ENCODE data around the gene MIER1. TPM values are rescaled to one million over a fixed set of nuclear protein-coding genes. Genes with fewer than 3 reads are reported as not detected.

MIER1 gene
- 12.3 and 17.2 TPM in 2 replicates for total RNA-seq (2022)
- Bru-seq, nascent RNA = percentile 85 among the genes with signal in this experiment
- BruChase-seq, experiment 1, labeled RNA remaining after a 2-hour chase = percentile 83 among the genes with signal in this experiment
- percentile 70 among the genes with signal in this experiment for BruChase-seq, experiment 2, labeled RNA remaining after a 6-hour chase
- long read RNA-seq, full-length matches to known transcripts = 3 of 9 reads
- long read RNA-seq, partial matches to known transcripts = 1 of 9 reads
- long read RNA-seq, other reads (novel, unspliced or antisense) = 5 of 9 reads

- Histone ChIP-seq H3K4me1 (0 out of 2 replicates have a peak, but pooled peaks cover 5% of the 10 kb centered on the region), H3K36me3 (ENCODE audit: control insufficient read depth, insufficient read depth, low read length) (no peaks in the 10 kb centered on the region), H3K4me3 (ENCODE audit: low read depth, low read length) (peak within 1 kb of the TSS; percentile 58), H3K27me3 (replicated peaks; ENCODE audit: control insufficient read depth, insufficient read depth, low read length) (no peaks in the 10 kb centered on the region), H3K9me3 (no peaks in the 10 kb centered on the region)
- no TSS peak for BruUV-seq (replicated peaks)
- H3K4me3 Mint-ChIP-seq (ENCODE audit: unreplicated experiment) = peak within 1 kb of the TSS; percentile 89
- ChIA-PET CTCF (no interaction called here), POLR2A (interaction anchor here (0.5 to 1.5 kb wide), 2 partner anchors 128 to 507 kb away, joined by 3 read pairs; no protein-coding TSS in a partner anchor)
- peak within 1 kb of the TSS; percentile 89 for H3K27ac Mint-ChIP-seq (ENCODE audit: unreplicated experiment)
- DNase-seq = peak; percentile 94 to 96
- no peaks in the 10 kb centered on the region for H3K4me1 Mint-ChIP-seq (ENCODE audit: low read depth, unreplicated experiment)
- no peaks in the 10 kb centered on the region for H3K27me3 Mint-ChIP-seq (ENCODE audit: insufficient read depth, unreplicated experiment)
- TF ChIP-seq CTCF (IDR thresholded peaks at IDR 0.05; ENCODE audit: insufficient read depth in 1 of 2, low read depth in 1 of 2, low read length in 1 of 2, severe bottlenecking in 1 of 2, unreplicated experiment in 1 of 2) = no peak
- intact Hi-C loops (cut with micrococcal nuclease; ENCODE audit: unreplicated experiment) = no loop called here
- peaks cover 14% of the 10 kb centered on the region for H3K36me3 Mint-ChIP-seq (ENCODE audit: insufficient read depth, unreplicated experiment)
- no peaks in the 10 kb centered on the region for H3K9me3 Mint-ChIP-seq (ENCODE audit: unreplicated experiment)
These were observed at the start of gene MIER1, which contains the start of gene DNAI4 for GRCh38 chr1:66924756-66925557. MIER1 (plus strand) TSS chr1:66924990; CDS start chr1:66925029, 39 bp downstream. DNAI4 (minus strand) TSS chr1:66924856; CDS start chr1:66924831, 25 bp downstream.

GRCh38 chr1:66876664-66877063 lies 48.1 kb upstream of the MIER1 start:
- intact Hi-C loops (cut with micrococcal nuclease; ENCODE audit: unreplicated experiment) = no loop called here
- CTCF ChIA-PET = no interaction called here

More at GRCh38 chr1:66876664-66877063, 48.1 kb upstream of the MIER1 start:
- no peak for TF ChIP-seq CTCF (IDR thresholded peaks at IDR 0.05; ENCODE audit: insufficient read depth in 1 of 2, low read depth in 1 of 2, low read length in 1 of 2, severe bottlenecking in 1 of 2, unreplicated experiment in 1 of 2)
- H3K4me1 ChIP-seq = no peaks in the 10 kb centered on the region
- no peaks in the 10 kb centered on the region for H3K27me3 ChIP-seq (replicated peaks; ENCODE audit: control insufficient read depth, insufficient read depth, low read length)
- H3K9me3 ChIP-seq = no peaks in the 10 kb centered on the region
- Mint-ChIP-seq H3K4me3 (ENCODE audit: unreplicated experiment) (no peak overlapping the region), H3K4me1 (ENCODE audit: low read depth, unreplicated experiment) (no peaks in the 10 kb centered on the region), H3K36me3 (ENCODE audit: insufficient read depth, unreplicated experiment) (no peaks in the 10 kb centered on the region), H3K27ac (ENCODE audit: unreplicated experiment) (no peak overlapping the region), H3K9me3 (ENCODE audit: unreplicated experiment) (peaks cover 8% of the 10 kb centered on the region), H3K27me3 (ENCODE audit: insufficient read depth, unreplicated experiment) (peaks cover 2% of the 10 kb centered on the region)
- H3K36me3 ChIP-seq (ENCODE audit: control insufficient read depth, insufficient read depth, low read length) = no peaks in the 10 kb centered on the region
- POLR2A ChIA-PET = no interaction called here
- BruUV-seq (replicated peaks) = no TSS peak
- no peak overlapping the region for H3K4me3 ChIP-seq (ENCODE audit: low read depth, low read length)
- peak in 1 of 2 experiments; percentile 0 for DNase-seq
